MM.1S (cell line): ENCODE data around the gene SDK1.

Experiments used
- CTCF ChIP-seq: fragments of 300-600 bp; sonication (generic); IDR thresholded peaks from 2 replicates; pipeline ENCODE4 v1.5.1; 2016; ENCODE audit warnings: antibody characterized with exemption, low read length, mixed read lengths
- EZH2 ChIP-seq: fragments of 300-600 bp; sonication (generic); optimal IDR thresholded peaks from 2 replicates; pipeline ENCODE3; 2017; ENCODE audit warnings: low read depth, mild to moderate bottlenecking, antibody characterized with exemption, low read length, mixed read lengths
- EZH2phosphoT487 ChIP-seq: fragments of 300-600 bp; sonication (generic); IDR thresholded peaks from 2 replicates; pipeline ENCODE4 v1.6.1; 2018; ENCODE audit warnings: antibody characterized with exemption, low read length

- TF ChIP-seq CTCF, result no peak
- no peak for TF ChIP-seq EZH2
- TF ChIP-seq EZH2phosphoT487, result no peak
These were observed 136.4 kb downstream of the SDK1 start for GRCh38 chr7:3437467-3437866.
